ENCODE results near the gene ZFP36.

Gene ZFP36

GRCh38 chr19:39379865-39380396, 26.7 kb upstream of the ZFP36 start:
- TF ChIP-seq CREB1 (IDR thresholded peaks at IDR 0.05; ENCODE audit: low read depth) (no peak), TAF1 (IDR thresholded peaks at IDR 0.05; ENCODE audit: low read depth) (no peak), TEAD4 (IDR thresholded peaks at IDR 0.05) (no peak), CEBPB (IDR thresholded peaks at IDR 0.05) (no peak), EP300 (IDR thresholded peaks at IDR 0.05; ENCODE audit: borderline replicate concordance) (no peak)
- TF ChIP-seq, protein P1, sequence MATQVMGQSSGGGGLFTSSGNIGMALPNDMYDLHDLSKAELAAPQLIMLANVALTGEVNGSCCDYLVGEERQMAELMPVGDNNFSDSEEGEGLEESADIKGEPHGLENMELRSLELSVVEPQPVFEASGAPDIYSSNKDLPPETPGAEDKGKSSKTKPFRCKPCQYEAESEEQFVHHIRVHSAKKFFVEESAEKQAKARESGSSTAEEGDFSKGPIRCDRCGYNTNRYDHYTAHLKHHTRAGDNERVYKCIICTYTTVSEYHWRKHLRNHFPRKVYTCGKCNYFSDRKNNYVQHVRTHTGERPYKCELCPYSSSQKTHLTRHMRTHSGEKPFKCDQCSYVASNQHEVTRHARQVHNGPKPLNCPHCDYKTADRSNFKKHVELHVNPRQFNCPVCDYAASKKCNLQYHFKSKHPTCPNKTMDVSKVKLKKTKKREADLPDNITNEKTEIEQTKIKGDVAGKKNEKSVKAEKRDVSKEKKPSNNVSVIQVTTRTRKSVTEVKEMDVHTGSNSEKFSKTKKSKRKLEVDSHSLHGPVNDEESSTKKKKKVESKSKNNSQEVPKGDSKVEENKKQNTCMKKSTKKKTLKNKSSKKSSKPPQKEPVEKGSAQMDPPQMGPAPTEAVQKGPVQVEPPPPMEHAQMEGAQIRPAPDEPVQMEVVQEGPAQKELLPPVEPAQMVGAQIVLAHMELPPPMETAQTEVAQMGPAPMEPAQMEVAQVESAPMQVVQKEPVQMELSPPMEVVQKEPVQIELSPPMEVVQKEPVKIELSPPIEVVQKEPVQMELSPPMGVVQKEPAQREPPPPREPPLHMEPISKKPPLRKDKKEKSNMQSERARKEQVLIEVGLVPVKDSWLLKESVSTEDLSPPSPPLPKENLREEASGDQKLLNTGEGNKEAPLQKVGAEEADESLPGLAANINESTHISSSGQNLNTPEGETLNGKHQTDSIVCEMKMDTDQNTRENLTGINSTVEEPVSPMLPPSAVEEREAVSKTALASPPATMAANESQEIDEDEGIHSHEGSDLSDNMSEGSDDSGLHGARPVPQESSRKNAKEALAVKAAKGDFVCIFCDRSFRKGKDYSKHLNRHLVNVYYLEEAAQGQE (IDR thresholded peaks at IDR 0.05; ENCODE audit: low read depth), result no peak

GRCh38 chr19:39380521-39381502, 25.8 kb upstream of the ZFP36 start:
- TF ChIP-seq CEBPB (IDR thresholded peaks at IDR 0.05), result no peak
- no peak for TF ChIP-seq EP300 (IDR thresholded peaks at IDR 0.05; ENCODE audit: borderline replicate concordance)
- TF ChIP-seq, protein P2, sequence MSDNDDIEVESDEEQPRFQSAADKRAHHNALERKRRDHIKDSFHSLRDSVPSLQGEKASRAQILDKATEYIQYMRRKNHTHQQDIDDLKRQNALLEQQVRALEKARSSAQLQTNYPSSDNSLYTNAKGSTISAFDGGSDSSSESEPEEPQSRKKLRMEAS (IDR thresholded peaks at IDR 0.05), result no peak
- TF ChIP-seq FOXM1 (IDR thresholded peaks at IDR 0.05; ENCODE audit: borderline replicate concordance, low read depth), result no peak

DNA sequence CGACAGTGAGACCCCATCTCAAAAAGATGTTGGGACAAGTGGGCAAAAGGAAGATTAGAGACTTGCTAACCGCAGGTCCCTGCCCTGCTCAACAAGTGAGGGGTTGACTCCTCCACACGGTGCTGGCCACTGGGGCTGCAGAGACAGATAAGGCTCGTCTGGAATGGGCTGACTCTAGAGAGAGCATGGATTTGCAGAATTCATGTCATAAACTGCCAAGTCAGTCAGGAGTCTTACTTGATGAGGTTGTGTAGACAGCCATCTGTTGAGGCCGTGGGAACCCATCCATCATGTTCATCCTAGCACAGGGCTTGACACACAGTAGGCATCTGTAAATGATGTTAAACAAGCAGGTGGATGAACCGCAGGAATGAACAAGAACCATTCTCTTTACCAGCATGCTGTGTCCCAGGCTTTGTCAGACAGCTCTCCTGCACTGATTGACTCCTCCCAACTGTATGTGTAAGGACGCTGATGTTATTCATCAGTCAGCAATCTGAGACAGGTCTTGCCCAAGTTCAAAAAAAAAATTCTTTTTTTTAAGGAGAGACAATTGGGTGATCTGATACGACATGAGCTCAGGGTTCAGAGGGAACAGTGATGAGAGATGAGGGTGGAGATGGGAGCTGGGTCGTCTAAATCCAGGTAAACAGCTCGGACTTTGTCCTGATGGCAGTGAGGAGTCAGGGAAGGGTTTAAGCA, 24.6 kb upstream of the ZFP36 start:
- TF ChIP-seq TEAD4 (IDR thresholded peaks at IDR 0.05), result no peak
- TF ChIP-seq TCF12 (IDR thresholded peaks at IDR 0.05; ENCODE audit: low read depth), result no peak
- no peak for TF ChIP-seq EP300 (IDR thresholded peaks at IDR 0.05; ENCODE audit: borderline replicate concordance)
- TF ChIP-seq, protein P1 (IDR thresholded peaks at IDR 0.05; ENCODE audit: low read depth), result no peak
- no peak for TF ChIP-seq ZBTB7A (IDR thresholded peaks at IDR 0.05; ENCODE audit: low read depth)
- TF ChIP-seq RAD21 (IDR thresholded peaks at IDR 0.05; ENCODE audit: low read depth), result no peak
- TF ChIP-seq USF1 (IDR thresholded peaks at IDR 0.05), result no peak
- no peak for TF ChIP-seq YY1 (IDR thresholded peaks at IDR 0.05; ENCODE audit: low read depth)
- TF ChIP-seq CREB1 (IDR thresholded peaks at IDR 0.05; ENCODE audit: low read depth), result no peak
- TF ChIP-seq, protein P2 (IDR thresholded peaks at IDR 0.05), result no peak
- no peak for TF ChIP-seq CEBPB (IDR thresholded peaks at IDR 0.05)
- TF ChIP-seq TAF1 (IDR thresholded peaks at IDR 0.05; ENCODE audit: low read depth), result no peak
- TF ChIP-seq EGR1 (IDR thresholded peaks at IDR 0.05), result no peak
- TF ChIP-seq FOXM1 (IDR thresholded peaks at IDR 0.05; ENCODE audit: borderline replicate concordance, low read depth), result no peak
- no peak for TF ChIP-seq NFIC (IDR thresholded peaks at IDR 0.05)

GRCh38 chr19:39382991-39383828, 23.4 kb upstream of the ZFP36 start:
- TF ChIP-seq EP300 (IDR thresholded peaks at IDR 0.05; ENCODE audit: borderline replicate concordance) (no peak), EGR1 (IDR thresholded peaks at IDR 0.05) (no peak), FOXM1 (IDR thresholded peaks at IDR 0.05; ENCODE audit: borderline replicate concordance, low read depth) (no peak), TAF1 (IDR thresholded peaks at IDR 0.05; ENCODE audit: low read depth) (no peak), TEAD4 (IDR thresholded peaks at IDR 0.05) (no peak), YY1 (IDR thresholded peaks at IDR 0.05; ENCODE audit: low read depth) (no peak), USF1 (IDR thresholded peaks at IDR 0.05) (no peak), TCF12 (IDR thresholded peaks at IDR 0.05; ENCODE audit: low read depth) (no peak), CEBPB (IDR thresholded peaks at IDR 0.05) (no peak)
- TF ChIP-seq, protein P1 (IDR thresholded peaks at IDR 0.05; ENCODE audit: low read depth), result no peak
- TF ChIP-seq, protein P2 (IDR thresholded peaks at IDR 0.05), result no peak

All from Ishikawa (cell line).